Hepatocyte (in vitro differentiated cells): ENCODE results near the gene APC2. TPM values are rescaled to one million over a fixed set of nuclear protein-coding genes. Genes with fewer than 3 reads are reported as not detected.
"Not testable (repeated sequence)": the region's sequence is repeated elsewhere in the genome, so short reads cannot be mapped to it uniquely, and the experiment has no call there.

Experiments used
- DNase-seq: peaks from one replicate; pipeline ENCODE4 v3.0.0-alpha.2; 2016; ENCODE audit warnings: low spot score
- H2AFZ ChIP-seq: fragments of 200-600 bp; sonication (generic); 2 replicates; pipeline ENCODE4 v1.6.0; 2016; ENCODE audit warnings: antibody characterized with exemption, mild to moderate bottlenecking
- H3K27ac ChIP-seq: fragments of 200-600 bp; sonication (generic); 2 replicates; pipeline ENCODE4 v1.5.1; 2016; ENCODE audit warnings: mild to moderate bottlenecking
- H3K27me3 ChIP-seq: fragments of 200-600 bp; sonication (generic); 2 replicates; pipeline ENCODE4 v1.6.1; 2016
- H3K36me3 ChIP-seq: fragments of 200-600 bp; sonication (generic); replicated peaks from 2 replicates; pipeline ENCODE4 v1.5.1; 2016; ENCODE audit warnings: low read depth; ENCODE audit not compliant: insufficient read depth
- H3K4me1 ChIP-seq: fragments of 200-600 bp; sonication (generic); 2 replicates; pipeline ENCODE4 v1.5.1; 2016; ENCODE audit warnings: mild to moderate bottlenecking, moderate library complexity; ENCODE audit not compliant: insufficient read depth
- H3K4me2 ChIP-seq: fragments of 200-600 bp; sonication (generic); 2 replicates; pipeline ENCODE4 v1.6.0; 2016
- H3K4me3 ChIP-seq: fragments of 200-600 bp; sonication (generic); 2 replicates; pipeline ENCODE4 v1.5.1; 2016; ENCODE audit warnings: mild to moderate bottlenecking
- H3K79me2 ChIP-seq: fragments of 200-600 bp; sonication (generic); 2 replicates; pipeline ENCODE4 v1.6.0; 2017; ENCODE audit warnings: mild to moderate bottlenecking
- H3K9me2 ChIP-seq: fragments of 200-600 bp; sonication (generic); replicated peaks from 2 replicates; pipeline ENCODE4 v1.6.0; 2017; ENCODE audit warnings: mild to moderate bottlenecking; ENCODE audit not compliant: insufficient read depth
- H3K9me3 ChIP-seq: fragments of 200-600 bp; sonication (generic); 2 replicates; pipeline ENCODE4 v1.5.1; 2016; ENCODE audit warnings: low read depth, mild to moderate bottlenecking
- H4K20me1 ChIP-seq: fragments of 200-600 bp; sonication (generic); 2 replicates; pipeline ENCODE4 v1.6.0; 2016; ENCODE audit warnings: mild to moderate bottlenecking; ENCODE audit not compliant: insufficient read depth, poor library complexity, severe bottlenecking
- CTCF ChIP-seq: fragments of 200-600 bp; sonication (generic); IDR thresholded peaks from 2 replicates; pipeline ENCODE4 v1.5.1; 2016; ENCODE audit warnings: antibody characterized with exemption, mild to moderate bottlenecking; ENCODE audit not compliant: poor library complexity
- EZH2 ChIP-seq: fragments of 200-600 bp; sonication (generic); IDR thresholded peaks from 2 replicates; pipeline ENCODE4 v1.6.1; 2016; ENCODE audit warnings: antibody characterized with exemption, mild to moderate bottlenecking, borderline replicate concordance
- EZH2phosphoT487 ChIP-seq: fragments of 200-600 bp; sonication (generic); IDR thresholded peaks from one replicate; pipeline ENCODE4 v1.6.1; 2018; ENCODE audit warnings: antibody characterized with exemption, mild to moderate bottlenecking, low read depth, moderate library complexity; ENCODE audit not compliant: unreplicated experiment, severe bottlenecking
- WGBS: methylation state at CpG from one replicate; pipeline ENCODE4 v1.1.6; 2016; ENCODE audit warnings: low lambda C conversion rate; ENCODE audit errors: missing lambda C conversion rate; 5-methylcytosine and 5-hydroxymethylcytosine counted together
- polyA plus RNA-seq: library from polyadenylated mRNA; unstranded; fragments of >200 nt; fragmentation: Nextera tagmentation; extraction: Ambion mirVana; gene quantifications from 2 replicates; pipeline ENCODE4 v1.2.1, GENCODE V29; 2016
- total RNA-seq: library from RNA; depleted of rRNA; stranded (reverse); fragments of >200 nt; gene quantifications from 2 replicates; pipeline ENCODE4 v1.2.3, GENCODE V29; 2014

The APC2 gene
- total and polyA plus RNA-seq, 2 experiments from 2014 or later = 0.36 to 1.2 TPM

DNA sequence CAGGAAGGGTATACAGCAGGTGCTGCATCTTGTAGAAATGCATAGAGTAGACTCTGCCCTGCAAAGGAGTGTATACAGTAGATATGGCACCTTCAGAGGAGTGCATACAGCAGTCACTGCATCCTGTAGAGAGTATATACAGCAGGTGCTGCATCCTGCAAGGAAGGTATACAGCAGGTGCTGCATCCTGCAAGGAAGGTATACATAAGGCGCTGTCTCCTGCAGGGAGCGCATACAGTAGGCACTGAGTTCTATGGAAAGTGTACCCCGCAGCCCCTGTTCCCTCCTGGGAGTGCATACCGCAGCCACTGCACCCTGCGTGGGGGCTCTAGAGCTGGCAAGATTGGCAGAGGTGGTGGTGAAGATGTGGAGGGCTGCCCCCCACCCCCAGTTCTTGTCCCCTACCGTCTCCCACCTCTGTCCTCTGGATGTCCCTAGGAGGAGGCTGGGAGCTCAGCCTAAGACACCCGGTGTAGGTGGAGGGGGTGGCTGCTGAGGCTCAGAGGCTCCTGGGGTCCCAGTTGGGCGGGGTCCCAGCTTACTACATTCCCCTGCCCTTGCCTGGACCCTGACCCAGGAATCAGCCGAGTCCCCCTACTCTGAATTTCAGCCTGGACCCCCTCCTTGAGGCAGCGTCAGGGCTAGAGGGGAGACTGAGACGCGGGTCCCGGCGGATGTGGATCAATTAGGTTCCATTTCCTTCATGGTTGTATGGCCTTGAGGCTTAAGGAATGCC lies 65.2 kb downstream of the APC2 start:
- no peak overlapping the region for H3K27ac ChIP-seq
- DNase-seq = no peak
- no peaks in the 10 kb centered on the region for H4K20me1 ChIP-seq
- no peak overlapping the region for H2AFZ ChIP-seq
- TF ChIP-seq EZH2 = no peak
- no peak for TF ChIP-seq EZH2phosphoT487
- no peak for TF ChIP-seq CTCF
- H3K9me3 ChIP-seq = no peaks in the 10 kb centered on the region
- 85% methylated on average over 14 of the region's 14 CpGs for WGBS
- H3K79me2 ChIP-seq = peaks cover 13% of the 10 kb centered on the region
- H3K27me3 ChIP-seq = no peaks in the 10 kb centered on the region
- no peak overlapping the region for H3K4me3 ChIP-seq
- no peaks in the 10 kb centered on the region for H3K9me2 ChIP-seq
- peaks cover 26% of the 10 kb centered on the region for H3K4me1 ChIP-seq
- no peak overlapping the region for H3K4me2 ChIP-seq
- no peaks in the 10 kb centered on the region for H3K36me3 ChIP-seq

- H3K4me1 ChIP-seq = peaks cover 14% of the 10 kb centered on the region
- H3K9me3 ChIP-seq = no peaks in the 10 kb centered on the region
- no peaks in the 10 kb centered on the region for H3K27me3 ChIP-seq
- TF ChIP-seq CTCF = no peak
- no peak for TF ChIP-seq EZH2phosphoT487
- TF ChIP-seq EZH2 = no peak
- H3K79me2 ChIP-seq = peaks cover 13% of the 10 kb centered on the region
- H3K27ac ChIP-seq = no peak overlapping the region
- no peaks in the 10 kb centered on the region for H3K9me2 ChIP-seq
- no peak for DNase-seq
- H3K36me3 ChIP-seq = no peaks in the 10 kb centered on the region
- H4K20me1 ChIP-seq = no peaks in the 10 kb centered on the region
- H3K4me2 ChIP-seq = no peak overlapping the region
- WGBS = 83% methylated on average over 8 of the region's 8 CpGs
- no peak overlapping the region for H3K4me3 ChIP-seq
- no peak overlapping the region for H2AFZ ChIP-seq
Measured at GRCh38 chr19:1516395-1516753, 66.5 kb downstream of the APC2 start.

DNA sequence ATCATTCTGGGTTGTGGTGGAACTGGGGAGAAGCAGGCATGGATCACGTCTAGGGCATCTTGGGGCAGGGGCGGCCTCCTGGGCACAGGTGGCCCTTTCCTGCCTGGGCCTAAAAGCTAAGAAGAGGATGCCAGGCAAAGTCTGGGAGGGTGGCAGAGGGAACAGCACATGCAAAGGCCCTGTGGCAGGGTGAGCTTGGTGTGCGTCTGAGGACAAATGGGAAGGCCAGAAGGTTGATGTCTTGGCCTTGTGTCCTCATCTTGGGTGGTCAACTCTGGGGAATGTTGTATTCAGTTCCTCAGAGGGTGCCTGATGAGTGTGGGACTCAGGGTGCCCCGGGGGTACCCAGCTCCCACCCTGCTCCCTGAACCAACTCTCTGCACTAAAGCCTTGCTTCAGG lies 68.5 kb downstream of the APC2 start:
- no peaks in the 10 kb centered on the region for H3K9me3 ChIP-seq
- H3K4me3 ChIP-seq = no peak overlapping the region
- peaks cover 9% of the 10 kb centered on the region for H3K27me3 ChIP-seq
- H3K4me1 ChIP-seq = peaks cover 4% of the 10 kb centered on the region
- H3K9me2 ChIP-seq = no peaks in the 10 kb centered on the region
- 85% methylated on average over 4 of the region's 4 CpGs for WGBS
- no peak overlapping the region for H3K4me2 ChIP-seq
- no peak for TF ChIP-seq CTCF
- no peak for TF ChIP-seq EZH2
- TF ChIP-seq EZH2phosphoT487 = no peak
- no peaks in the 10 kb centered on the region for H4K20me1 ChIP-seq
- DNase-seq = no peak
- H3K27ac ChIP-seq = no peak overlapping the region
- no peaks in the 10 kb centered on the region for H3K79me2 ChIP-seq
- no peak overlapping the region for H2AFZ ChIP-seq
- H3K36me3 ChIP-seq = no peaks in the 10 kb centered on the region

- not testable (repeated sequence) for H3K9me3 ChIP-seq, H4K20me1 ChIP-seq, H3K9me2 ChIP-seq, DNase-seq, H3K36me3 ChIP-seq, H3K4me1 ChIP-seq, H3K27ac ChIP-seq, H3K79me2 ChIP-seq, H3K4me2 ChIP-seq, H2AFZ ChIP-seq, H3K4me3 ChIP-seq
- peaks cover 17% of the 10 kb centered on the region for H3K27me3 ChIP-seq
- whole genome bisulfite sequencing = 94% methylated on average over 8 of the region's 8 CpGs
Measured at GRCh38 chr19:1519802-1520201, 69.9 kb downstream of the APC2 start.
